Measurements from ENCODE around the gene PRR20G.

The PRR20G gene

GRCh38 chr3:127284258-127284657, 3.6 kb downstream of the PRR20G start:
- no peak overlapping the region for H3K4me3 ChIP-seq (ENCODE audit: low read depth, low read length)
- TF ChIP-seq MYC (IDR thresholded peaks at IDR 0.05; ENCODE audit: low read depth, low read length) = no peak
- TF ChIP-seq POLR2A (IDR thresholded peaks at IDR 0.05; ENCODE audit: extremely low read depth, insufficient read length) = no peak
- no peak for TF ChIP-seq MAX (IDR thresholded peaks at IDR 0.05; ENCODE audit: low read depth, low read length)
- no peak for TF ChIP-seq CTCF (IDR thresholded peaks at IDR 0.05; ENCODE audit: low read depth, low read length)
- no peak for DNase-seq (ENCODE audit: low read depth)

GRCh38 chr3:127277561-127277960, 10.3 kb downstream of the PRR20G start:
- no peak overlapping the region for H3K4me3 ChIP-seq (ENCODE audit: low read depth, low read length)
- DNase-seq (ENCODE audit: low read depth) = no peak
- no peak for TF ChIP-seq MAX (IDR thresholded peaks at IDR 0.05; ENCODE audit: low read depth, low read length)
- no peak for TF ChIP-seq MYC (IDR thresholded peaks at IDR 0.05; ENCODE audit: low read depth, low read length)
- no peak for TF ChIP-seq CTCF (IDR thresholded peaks at IDR 0.05; ENCODE audit: low read depth, low read length)
- TF ChIP-seq POLR2A (IDR thresholded peaks at IDR 0.05; ENCODE audit: extremely low read depth, insufficient read length) = no peak

- no peak for DNase-seq (ENCODE audit: low read depth)
- TF ChIP-seq POLR2A (IDR thresholded peaks at IDR 0.05; ENCODE audit: extremely low read depth, insufficient read length) (no peak), MYC (IDR thresholded peaks at IDR 0.05; ENCODE audit: low read depth, low read length) (no peak), MAX (IDR thresholded peaks at IDR 0.05; ENCODE audit: low read depth, low read length) (no peak), CTCF (IDR thresholded peaks at IDR 0.05; ENCODE audit: low read depth, low read length) (no peak)
- H3K4me3 ChIP-seq (ENCODE audit: low read depth, low read length) = no peak overlapping the region
These were observed 10.9 kb downstream of the PRR20G start for GRCh38 chr3:127276995-127277394.

GRCh38 chr3:127276396-127276795, 11.4 kb downstream of the PRR20G start:
- TF ChIP-seq POLR2A (IDR thresholded peaks at IDR 0.05; ENCODE audit: extremely low read depth, insufficient read length) (no peak), MYC (IDR thresholded peaks at IDR 0.05; ENCODE audit: low read depth, low read length) (no peak), CTCF (IDR thresholded peaks at IDR 0.05; ENCODE audit: low read depth, low read length) (no peak), MAX (IDR thresholded peaks at IDR 0.05; ENCODE audit: low read depth, low read length) (no peak)
- DNase-seq (ENCODE audit: low read depth) = no peak
- no peak overlapping the region for H3K4me3 ChIP-seq (ENCODE audit: low read depth, low read length)

GRCh38 chr3:127275287-127275781, 12.5 kb downstream of the PRR20G start:
- no peak for TF ChIP-seq CTCF (IDR thresholded peaks at IDR 0.05; ENCODE audit: low read depth, low read length)
- TF ChIP-seq MAX (IDR thresholded peaks at IDR 0.05; ENCODE audit: low read depth, low read length) = no peak
- TF ChIP-seq MYC (IDR thresholded peaks at IDR 0.05; ENCODE audit: low read depth, low read length) = no peak
- no peak for TF ChIP-seq POLR2A (IDR thresholded peaks at IDR 0.05; ENCODE audit: extremely low read depth, insufficient read length)
- no peak for DNase-seq (ENCODE audit: low read depth)
- no peak overlapping the region for H3K4me3 ChIP-seq (ENCODE audit: low read depth, low read length)

Data from NB4 (cell line).